Adrenal gland (tissue), 5 donors: ENCODE results near the gene IMMP2L.

Source experiments
- CTCF ChIP-seq, 6 experiments: fragments of 450-650 bp in 4 of 6; fragments of 200-600 bp in 2 of 6; sonication (generic) in 1 of 6; IDR thresholded peaks; 1 replicate in 5 of 6; 2 replicates in 1 of 6; pipeline versions ENCODE4 v1.5.1 to v1.8.0; 2016 to 2021; ENCODE audit warnings: antibody characterized with exemption in 6 of 6, mild to moderate bottlenecking in 2 of 6, moderate library complexity in 1 of 6
- POLR2A ChIP-seq, 2 donors: fragments of 450-650 bp; IDR thresholded peaks; one replicate each; pipeline ENCODE4 v1.6.1; 2017; ENCODE audit warnings: antibody characterized with exemption in 2 of 2, mild to moderate bottlenecking in 2 of 2, moderate library complexity in 1 of 2
- donor health status: DM: no; HTN: no; CAD: no.

GRCh38 chr7:111477462-111478225 is 84.6 kb downstream of the IMMP2L start:
- no peak for TF ChIP-seq CTCF (IDR thresholded peaks at IDR 0.05)
- no peak for TF ChIP-seq POLR2A (IDR thresholded peaks at IDR 0.05)
